Medulla oblongata (tissue), 1 donor: ENCODE measurements around the gene INTS6L.
"Not testable (repeated sequence)": the region's sequence is repeated elsewhere in the genome, so short reads cannot be mapped to it uniquely, and the experiment has no call there.

Experiments
- DNase-seq: peaks from one replicate; pipeline ENCODE4 v3.0.0-alpha.2; 2015; ENCODE audit errors: extremely low spot score

The INTS6L gene

DNA sequence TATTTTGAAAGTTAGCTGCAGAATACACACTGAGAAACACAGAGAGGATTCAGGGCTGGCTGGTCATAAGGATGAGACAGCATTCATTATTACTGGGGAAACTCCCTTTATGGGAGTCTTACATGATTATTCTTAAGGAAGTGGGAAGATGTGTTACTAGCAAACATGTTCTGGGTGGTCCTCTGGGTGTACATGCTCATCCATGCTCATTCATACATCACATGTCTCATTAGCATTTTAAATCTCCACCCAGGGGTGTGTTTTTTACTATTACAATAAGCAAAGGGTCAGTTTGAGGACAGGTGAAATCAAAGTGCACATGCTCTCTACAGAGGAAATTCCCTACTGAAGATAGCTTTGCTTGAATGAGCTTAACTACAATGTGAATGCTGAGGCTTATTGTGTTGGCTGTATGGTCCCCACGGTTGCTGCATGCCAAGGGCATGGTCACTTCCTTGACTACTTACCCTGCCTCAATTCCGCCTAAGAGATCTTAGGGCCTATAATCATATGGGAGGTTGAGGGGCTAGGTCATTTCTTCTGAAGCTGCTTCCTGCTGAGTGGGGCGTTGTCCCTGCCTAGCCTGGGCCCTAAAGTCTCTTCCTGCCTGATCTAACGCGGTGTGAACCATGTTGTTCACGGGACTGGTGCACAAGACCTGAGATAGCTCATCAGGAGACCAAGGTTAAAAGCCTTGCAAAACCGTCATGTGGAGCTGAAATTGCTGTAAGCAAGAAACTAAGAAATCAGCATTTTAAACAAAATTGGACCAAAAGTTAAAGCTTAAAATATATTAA, 104.1 kb downstream of the INTS6L start:
- DNase-seq: not testable (repeated sequence)

DNA sequence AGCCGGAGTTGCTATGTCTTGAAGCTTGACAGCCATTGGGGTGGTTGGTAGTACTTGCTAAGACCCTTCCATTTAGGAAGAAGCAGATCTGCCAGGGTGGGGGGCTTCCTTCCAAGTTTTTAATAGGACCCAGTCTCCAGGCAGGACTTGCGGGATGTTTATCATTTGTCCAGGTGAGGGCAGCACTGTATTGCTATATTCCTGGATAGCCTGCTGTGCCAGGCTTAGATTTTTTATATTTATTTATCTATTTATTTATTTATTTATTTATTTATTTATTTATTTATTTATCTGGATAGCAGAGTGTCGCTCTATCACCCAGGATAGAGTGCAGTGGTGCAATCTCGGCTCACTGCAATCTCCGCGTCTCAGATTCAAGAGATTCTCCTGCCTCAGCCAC, 105.5 kb downstream of the INTS6L start:
- no peak for DNase-seq

DNA sequence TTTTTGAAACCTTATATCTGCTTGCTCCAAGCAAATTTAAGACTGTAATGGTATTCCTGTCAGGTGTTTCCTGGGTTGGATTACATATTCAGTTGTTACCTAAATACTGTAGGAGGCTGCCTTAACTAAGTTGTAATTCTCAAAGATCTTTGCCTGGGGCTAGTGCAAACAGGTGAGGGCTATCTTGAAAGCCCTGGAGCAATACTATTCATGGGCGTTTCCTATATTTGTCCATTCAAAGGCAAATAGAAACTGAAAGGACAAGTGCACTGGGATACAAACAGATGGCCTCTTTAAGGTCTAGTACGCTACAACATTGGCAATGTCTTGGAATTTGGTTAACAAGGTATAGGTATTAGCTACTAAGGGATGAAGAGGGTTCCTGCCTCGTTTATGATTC, 108.9 kb downstream of the INTS6L start:
- DNase-seq: no peak
